C4-2B (cell line): ENCODE data around the gene AEBP1.

ENCODE experiments used
- ZFX ChIP-seq: fragments of 450-650 bp; IDR thresholded peaks from 2 replicates; pipeline ENCODE4 v1.6.1; 2017
- TF ChIP-seq, protein P1 (sequence below): fragments of 450-650 bp; conservative IDR thresholded peaks from 2 replicates; pipeline ENCODE4 v1.5.1; 2017; ENCODE audit warnings: mild to moderate bottlenecking

- TF ChIP-seq, protein P1, sequence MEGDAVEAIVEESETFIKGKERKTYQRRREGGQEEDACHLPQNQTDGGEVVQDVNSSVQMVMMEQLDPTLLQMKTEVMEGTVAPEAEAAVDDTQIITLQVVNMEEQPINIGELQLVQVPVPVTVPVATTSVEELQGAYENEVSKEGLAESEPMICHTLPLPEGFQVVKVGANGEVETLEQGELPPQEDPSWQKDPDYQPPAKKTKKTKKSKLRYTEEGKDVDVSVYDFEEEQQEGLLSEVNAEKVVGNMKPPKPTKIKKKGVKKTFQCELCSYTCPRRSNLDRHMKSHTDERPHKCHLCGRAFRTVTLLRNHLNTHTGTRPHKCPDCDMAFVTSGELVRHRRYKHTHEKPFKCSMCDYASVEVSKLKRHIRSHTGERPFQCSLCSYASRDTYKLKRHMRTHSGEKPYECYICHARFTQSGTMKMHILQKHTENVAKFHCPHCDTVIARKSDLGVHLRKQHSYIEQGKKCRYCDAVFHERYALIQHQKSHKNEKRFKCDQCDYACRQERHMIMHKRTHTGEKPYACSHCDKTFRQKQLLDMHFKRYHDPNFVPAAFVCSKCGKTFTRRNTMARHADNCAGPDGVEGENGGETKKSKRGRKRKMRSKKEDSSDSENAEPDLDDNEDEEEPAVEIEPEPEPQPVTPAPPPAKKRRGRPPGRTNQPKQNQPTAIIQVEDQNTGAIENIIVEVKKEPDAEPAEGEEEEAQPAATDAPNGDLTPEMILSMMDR, result no peak
- no peak for TF ChIP-seq ZFX
These were observed 41.2 kb upstream of the AEBP1 start for GRCh38 chr7:44062903-44063295.
